ENCODE results near the gene PNPLA5.

The PNPLA5 gene

GRCh38 chr22:43840851-43841250 is 51.0 kb downstream of the PNPLA5 start:
- in situ Hi-C loops (cut with HindIII; ENCODE audit: low pct_ligation_motif_present, low sequenced_read_pairs) = no loop called here
- no peak for DNase-seq
- TF ChIP-seq, protein P1, sequence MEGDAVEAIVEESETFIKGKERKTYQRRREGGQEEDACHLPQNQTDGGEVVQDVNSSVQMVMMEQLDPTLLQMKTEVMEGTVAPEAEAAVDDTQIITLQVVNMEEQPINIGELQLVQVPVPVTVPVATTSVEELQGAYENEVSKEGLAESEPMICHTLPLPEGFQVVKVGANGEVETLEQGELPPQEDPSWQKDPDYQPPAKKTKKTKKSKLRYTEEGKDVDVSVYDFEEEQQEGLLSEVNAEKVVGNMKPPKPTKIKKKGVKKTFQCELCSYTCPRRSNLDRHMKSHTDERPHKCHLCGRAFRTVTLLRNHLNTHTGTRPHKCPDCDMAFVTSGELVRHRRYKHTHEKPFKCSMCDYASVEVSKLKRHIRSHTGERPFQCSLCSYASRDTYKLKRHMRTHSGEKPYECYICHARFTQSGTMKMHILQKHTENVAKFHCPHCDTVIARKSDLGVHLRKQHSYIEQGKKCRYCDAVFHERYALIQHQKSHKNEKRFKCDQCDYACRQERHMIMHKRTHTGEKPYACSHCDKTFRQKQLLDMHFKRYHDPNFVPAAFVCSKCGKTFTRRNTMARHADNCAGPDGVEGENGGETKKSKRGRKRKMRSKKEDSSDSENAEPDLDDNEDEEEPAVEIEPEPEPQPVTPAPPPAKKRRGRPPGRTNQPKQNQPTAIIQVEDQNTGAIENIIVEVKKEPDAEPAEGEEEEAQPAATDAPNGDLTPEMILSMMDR (IDR thresholded peaks at IDR 0.05; ENCODE audit: low read depth, low read length, missing control alignments) = no peak
- Histone ChIP-seq H3K36me3 (replicated peaks) (no peaks in the 10 kb centered on the region), H3K27ac (no peak overlapping the region), H3K27me3 (replicated peaks) (no peaks in the 10 kb centered on the region), H3K4me3 (ENCODE audit: low read depth, low read length) (no peak overlapping the region)

DNA sequence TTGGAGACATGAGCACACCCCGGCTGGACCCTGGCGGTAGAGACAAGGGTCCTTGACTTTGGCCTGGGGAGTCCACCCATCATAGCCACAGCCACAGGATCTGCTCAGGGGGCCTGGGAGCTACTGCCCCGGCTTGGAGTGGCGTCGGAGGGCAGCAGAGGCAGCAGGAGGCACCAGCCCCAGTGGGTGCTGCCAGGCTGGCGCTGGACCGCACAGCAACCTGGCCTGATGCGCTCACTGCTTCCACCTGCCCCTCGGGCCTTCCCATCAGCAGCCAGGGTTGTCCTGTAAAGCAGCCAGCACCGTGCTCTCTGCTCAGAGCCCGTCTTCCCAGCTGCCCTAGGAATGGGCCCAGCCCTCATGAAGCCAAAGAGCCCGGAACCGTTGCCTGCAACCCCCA is 51.4 kb downstream of the PNPLA5 start:
- TF ChIP-seq, protein P1 (IDR thresholded peaks at IDR 0.05; ENCODE audit: low read depth, low read length, missing control alignments) = no peak
- in situ Hi-C loops (cut with HindIII; ENCODE audit: low pct_ligation_motif_present, low sequenced_read_pairs) = no loop called here
- Histone ChIP-seq H3K4me3 (ENCODE audit: low read depth, low read length) (no peak overlapping the region), H3K27ac (no peak overlapping the region), H3K36me3 (replicated peaks) (no peaks in the 10 kb centered on the region), H3K27me3 (replicated peaks) (no peaks in the 10 kb centered on the region)
- no peak for DNase-seq

DNA sequence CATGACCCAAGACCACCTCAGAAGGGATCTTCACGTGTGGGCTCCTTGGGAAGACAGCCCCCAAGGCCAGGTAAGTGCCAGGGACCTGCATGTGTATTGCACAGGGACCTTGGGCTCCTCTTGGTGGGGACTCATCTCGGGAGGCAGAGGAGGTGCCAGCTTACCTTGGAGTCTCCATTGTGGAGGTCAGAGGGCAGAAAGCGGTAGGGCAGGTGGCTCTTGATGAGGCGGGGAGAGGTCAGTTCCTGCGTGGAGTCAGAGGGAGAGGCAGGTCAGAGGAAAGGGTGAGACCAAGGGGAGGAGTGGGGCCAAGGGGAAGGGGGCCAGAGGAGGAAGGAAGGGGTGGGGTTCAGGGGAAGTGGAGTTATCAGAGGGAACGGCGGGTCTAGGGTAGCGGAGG is 52.0 kb downstream of the PNPLA5 start:
- H3K4me3 ChIP-seq (ENCODE audit: low read depth, low read length) = no peak overlapping the region
- no peaks in the 10 kb centered on the region for H3K36me3 ChIP-seq (replicated peaks)
- no peak overlapping the region for H3K27ac ChIP-seq
- in situ Hi-C loops (cut with HindIII; ENCODE audit: low pct_ligation_motif_present, low sequenced_read_pairs) = no loop called here
- H3K27me3 ChIP-seq (replicated peaks) = no peaks in the 10 kb centered on the region
- TF ChIP-seq, protein P1 (IDR thresholded peaks at IDR 0.05; ENCODE audit: low read depth, low read length, missing control alignments) = no peak
- no peak for DNase-seq

DNA sequence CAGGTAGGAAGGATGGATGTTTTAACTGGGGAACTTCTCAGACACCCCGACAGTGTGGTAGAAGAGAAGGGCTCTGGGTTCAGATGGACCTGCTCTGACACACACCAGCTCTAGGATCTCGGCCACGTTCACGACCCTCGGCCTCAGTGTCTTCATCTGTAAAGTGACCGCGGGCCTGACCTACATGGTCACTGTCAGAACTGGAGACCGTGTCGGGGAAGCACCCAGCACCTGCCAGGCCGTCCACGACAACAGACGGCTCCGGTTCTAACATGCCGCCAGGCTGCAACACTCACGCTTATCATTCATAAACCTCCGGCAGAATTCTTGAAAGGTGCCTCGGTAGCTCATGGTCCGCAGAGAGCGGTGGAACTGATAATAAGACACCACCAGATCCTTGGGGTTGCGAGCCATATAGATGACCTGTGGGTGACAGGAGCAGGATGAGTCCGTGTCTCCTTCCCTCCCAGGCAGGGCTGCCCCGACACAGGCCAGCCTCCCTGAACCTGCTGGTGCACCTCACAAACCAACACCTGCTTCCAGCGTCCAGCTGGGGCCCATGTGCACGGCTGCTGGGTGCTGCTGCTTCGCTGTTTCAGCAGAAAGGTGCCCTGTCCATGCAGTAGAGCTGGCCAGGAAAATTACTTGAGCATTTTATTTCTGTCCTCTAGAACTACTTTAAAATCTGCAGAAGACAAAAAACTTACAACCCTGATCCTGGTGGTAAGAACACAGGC is 53.1 kb downstream of the PNPLA5 start:
- Histone ChIP-seq H3K27me3 (replicated peaks) (no peaks in the 10 kb centered on the region), H3K4me3 (ENCODE audit: low read depth, low read length) (no peak overlapping the region), H3K36me3 (replicated peaks) (no peaks in the 10 kb centered on the region), H3K27ac (no peak overlapping the region)
- in situ Hi-C loops (cut with HindIII; ENCODE audit: low pct_ligation_motif_present, low sequenced_read_pairs) = no loop called here
- TF ChIP-seq, protein P1 (IDR thresholded peaks at IDR 0.05; ENCODE audit: low read depth, low read length, missing control alignments) = no peak
- no peak for DNase-seq

DNA sequence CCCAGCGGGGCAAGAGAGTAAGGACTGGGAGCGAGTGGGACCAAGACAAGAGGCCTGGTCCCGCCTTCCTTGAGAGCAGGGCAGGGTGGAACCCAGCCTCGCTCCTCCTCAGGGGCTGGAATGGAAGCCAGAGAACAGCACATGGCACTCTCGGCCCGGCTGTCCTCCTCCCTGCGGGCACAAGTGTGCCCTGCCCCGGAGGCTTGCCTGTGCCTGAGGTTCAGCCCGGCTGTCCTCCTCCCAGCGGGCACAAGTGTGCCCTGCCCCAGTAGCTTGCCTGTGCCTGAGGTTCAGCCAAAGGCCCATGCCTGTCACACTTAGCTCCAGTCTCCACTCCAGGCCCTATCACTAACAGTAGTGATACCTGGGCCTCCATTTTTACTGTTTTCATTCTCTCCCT is 53.7 kb downstream of the PNPLA5 start:
- in situ Hi-C loops (cut with HindIII; ENCODE audit: low pct_ligation_motif_present, low sequenced_read_pairs) = no loop called here
- Histone ChIP-seq H3K36me3 (replicated peaks) (no peaks in the 10 kb centered on the region), H3K27ac (no peak overlapping the region), H3K27me3 (replicated peaks) (no peaks in the 10 kb centered on the region), H3K4me3 (ENCODE audit: low read depth, low read length) (no peak overlapping the region)
- DNase-seq = no peak
- TF ChIP-seq, protein P1 (IDR thresholded peaks at IDR 0.05; ENCODE audit: low read depth, low read length, missing control alignments) = no peak

DNA sequence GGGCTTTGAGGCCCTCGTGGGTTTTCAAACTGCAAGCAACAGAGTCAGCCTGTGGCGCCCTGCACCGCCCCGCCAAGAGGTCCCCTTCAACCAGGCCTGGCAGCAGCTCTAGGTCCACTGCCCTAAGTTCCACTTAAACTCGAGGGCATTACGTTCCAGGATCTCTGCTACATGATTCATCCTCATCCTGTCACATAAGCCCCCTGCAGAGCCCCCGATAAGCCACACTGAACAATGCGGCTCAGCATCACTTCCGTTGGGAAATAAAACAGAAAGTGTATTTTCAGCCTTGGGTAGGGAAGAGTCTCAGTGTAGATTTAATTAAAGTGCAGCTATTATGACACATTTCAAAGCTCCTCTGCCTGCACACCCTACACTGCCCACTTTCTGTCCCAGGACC is 54.1 kb downstream of the PNPLA5 start:
- peak; percentile 33 for DNase-seq
- no peaks in the 10 kb centered on the region for H3K27me3 ChIP-seq (replicated peaks)

More for the DNA sequence above, 54.1 kb downstream of the PNPLA5 start:
- Histone ChIP-seq H3K27ac (no peak overlapping the region), H3K36me3 (replicated peaks) (no peaks in the 10 kb centered on the region), H3K4me3 (ENCODE audit: low read depth, low read length) (no peak overlapping the region)
- in situ Hi-C loops (cut with HindIII; ENCODE audit: low pct_ligation_motif_present, low sequenced_read_pairs) = no loop called here
- TF ChIP-seq, protein P1 (IDR thresholded peaks at IDR 0.05; ENCODE audit: low read depth, low read length, missing control alignments) = no peak

Measured in brain microvascular endothelial cell (primary cell).